SK-N-SH (cell line): ENCODE measurements around the gene APLP1.

Experiments
- CHD2 ChIP-seq: fragments of 150-350 bp; IDR thresholded peaks from 2 replicates; pipeline ENCODE4 v1.6.1; 2018; ENCODE audit warnings: low read length; ENCODE audit not compliant: partially characterized antibody
- CTCF ChIP-seq: fragments of 200-600 bp; sonication (generic); IDR thresholded peaks from 2 replicates; pipeline ENCODE4 v1.6.1; 2017; ENCODE audit warnings: antibody characterized with exemption, mild to moderate bottlenecking, moderate library complexity
- EP300 ChIP-seq, 2 experiments: IDR thresholded peaks; 2 replicates each; pipeline versions ENCODE4 v1.4.0 to v1.6.1; 2012; ENCODE audit warnings: borderline replicate concordance in 1 of 2, low read depth in 1 of 2, low read length in 1 of 2
- FOXJ3 ChIP-seq: sonication (generic); formaldehyde crosslinking; IDR thresholded peaks from 2 replicates; pipeline ENCODE4 v1.5.1; 2020; ENCODE audit warnings: mild to moderate bottlenecking, missing genetic modification reagents
- GATA2 ChIP-seq: sonication (generic); formaldehyde crosslinking; IDR thresholded peaks from 2 replicates; pipeline ENCODE4 v1.5.0; 2020; ENCODE audit warnings: mild to moderate bottlenecking, missing genetic modification reagents
- MAX ChIP-seq: IDR thresholded peaks from 2 replicates; pipeline ENCODE4 v1.4.0; 2012; ENCODE audit warnings: low read depth
- RCOR1 ChIP-seq: fragments of 150-350 bp; IDR thresholded peaks from 2 replicates; pipeline ENCODE4 v1.6.1; 2017; ENCODE audit warnings: antibody characterized with exemption, low read length
- RFX5 ChIP-seq: IDR thresholded peaks from 2 replicates; pipeline ENCODE4 v1.6.1; 2012; ENCODE audit warnings: mild to moderate bottlenecking, improper control_type of control experiment, low read length
- RXRA ChIP-seq: IDR thresholded peaks from 2 replicates; pipeline ENCODE4 v1.4.0; 2012; ENCODE audit warnings: low read depth, mild to moderate bottlenecking, borderline replicate concordance

- TF ChIP-seq CTCF: no peak
- no peak for TF ChIP-seq MAX
- TF ChIP-seq FOXJ3 (CRISPR knock-in tag): no peak
- TF ChIP-seq EP300 (IDR thresholded peaks at IDR 0.05; ENCODE audit: borderline replicate concordance in 1 of 2, low read depth in 1 of 2, low read length in 1 of 2): no peak
- TF ChIP-seq RCOR1: no peak
- no peak for TF ChIP-seq RXRA
- TF ChIP-seq GATA2 (CRISPR knock-in tag): no peak
- TF ChIP-seq RFX5: no peak
- no peak for TF ChIP-seq CHD2
These were observed 6.1 kb downstream of the APLP1 start for GRCh38 chr19:35874392-35874930.
